Measurements from ENCODE around the gene KNDC1.
"Not testable (repeated sequence)": the region's sequence is repeated elsewhere in the genome, so short reads cannot be mapped to it uniquely, and the experiment has no call there.

Gene KNDC1

DNA sequence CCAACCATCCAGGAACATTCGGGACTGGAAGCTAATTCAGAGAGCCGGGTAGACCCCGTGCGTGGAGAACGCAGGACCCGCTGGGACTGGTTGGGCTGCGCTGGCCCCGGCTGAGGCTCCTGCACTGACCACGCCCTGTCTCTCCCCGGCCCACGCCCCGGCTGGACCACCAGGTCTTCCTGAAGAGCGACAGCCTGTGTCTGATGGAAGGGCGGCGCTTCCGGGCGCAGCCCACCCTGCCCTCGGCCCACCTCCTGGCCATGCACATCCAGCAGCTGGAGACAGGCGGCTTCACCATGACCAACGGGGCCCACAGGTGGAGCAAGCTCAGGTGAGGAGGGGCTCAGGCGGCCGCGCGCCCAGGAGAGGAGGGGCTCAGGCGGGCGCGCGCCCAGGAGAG, 59.8 kb downstream of the KNDC1 start:
- no peak overlapping the region for H3K4me3 ChIP-seq (replicated peaks; ENCODE audit: low read depth, low read length)
- DNase-seq (ENCODE audit: extremely low read depth, low read depth) = no peak
- TF ChIP-seq, protein P1, sequence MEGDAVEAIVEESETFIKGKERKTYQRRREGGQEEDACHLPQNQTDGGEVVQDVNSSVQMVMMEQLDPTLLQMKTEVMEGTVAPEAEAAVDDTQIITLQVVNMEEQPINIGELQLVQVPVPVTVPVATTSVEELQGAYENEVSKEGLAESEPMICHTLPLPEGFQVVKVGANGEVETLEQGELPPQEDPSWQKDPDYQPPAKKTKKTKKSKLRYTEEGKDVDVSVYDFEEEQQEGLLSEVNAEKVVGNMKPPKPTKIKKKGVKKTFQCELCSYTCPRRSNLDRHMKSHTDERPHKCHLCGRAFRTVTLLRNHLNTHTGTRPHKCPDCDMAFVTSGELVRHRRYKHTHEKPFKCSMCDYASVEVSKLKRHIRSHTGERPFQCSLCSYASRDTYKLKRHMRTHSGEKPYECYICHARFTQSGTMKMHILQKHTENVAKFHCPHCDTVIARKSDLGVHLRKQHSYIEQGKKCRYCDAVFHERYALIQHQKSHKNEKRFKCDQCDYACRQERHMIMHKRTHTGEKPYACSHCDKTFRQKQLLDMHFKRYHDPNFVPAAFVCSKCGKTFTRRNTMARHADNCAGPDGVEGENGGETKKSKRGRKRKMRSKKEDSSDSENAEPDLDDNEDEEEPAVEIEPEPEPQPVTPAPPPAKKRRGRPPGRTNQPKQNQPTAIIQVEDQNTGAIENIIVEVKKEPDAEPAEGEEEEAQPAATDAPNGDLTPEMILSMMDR (IDR thresholded peaks at IDR 0.05; ENCODE audit: low read depth, low read length, missing control alignments) = no peak

DNA sequence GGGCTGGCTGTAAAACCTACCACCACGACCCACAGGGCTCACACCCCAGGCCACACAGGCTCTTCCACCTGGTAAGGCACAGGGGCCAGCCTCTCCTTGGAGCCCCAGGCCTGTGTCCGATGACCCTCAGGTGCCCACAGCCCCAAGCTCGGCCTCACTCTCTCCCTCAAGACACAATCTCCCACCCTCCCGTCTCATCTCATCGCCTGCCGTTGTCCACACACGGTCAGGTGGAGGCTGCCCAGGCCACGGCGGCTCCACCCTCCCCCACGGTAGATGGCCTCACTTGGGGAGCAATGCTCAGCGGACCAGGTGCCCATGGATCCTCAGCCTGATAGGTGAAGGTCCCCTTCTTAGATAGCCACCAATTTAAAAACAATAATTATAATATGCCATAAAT, 61.3 kb downstream of the KNDC1 start:
- no peak for DNase-seq (ENCODE audit: extremely low read depth, low read depth)

DNA sequence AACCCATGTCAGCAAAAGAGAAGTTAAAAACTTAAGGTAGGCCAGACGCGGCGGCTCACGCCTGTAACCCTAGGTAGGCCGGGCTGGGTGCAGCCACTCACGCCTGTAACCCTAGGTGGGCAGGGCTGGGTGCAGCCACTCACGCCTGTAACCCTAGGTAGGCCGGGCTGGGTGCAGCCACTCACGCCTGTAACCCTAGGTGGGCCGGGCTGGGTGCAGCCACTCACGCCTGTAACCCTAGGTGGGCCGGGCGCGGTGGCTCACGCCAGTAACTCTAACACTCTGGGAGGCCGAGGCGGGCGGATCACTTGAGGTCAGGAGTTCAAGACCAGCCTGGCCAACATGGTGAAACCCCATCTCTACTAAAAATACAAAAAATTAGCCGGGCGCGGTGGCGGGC, 61.7 kb downstream of the KNDC1 start:
- DNase-seq (ENCODE audit: extremely low read depth, low read depth) = not testable (repeated sequence)

More for the DNA sequence above, 61.3 kb downstream of the KNDC1 start:
- H3K4me3 ChIP-seq (replicated peaks; ENCODE audit: low read depth, low read length) = no peak overlapping the region
- TF ChIP-seq, protein P1 (IDR thresholded peaks at IDR 0.05; ENCODE audit: low read depth, low read length, missing control alignments) = no peak

DNA sequence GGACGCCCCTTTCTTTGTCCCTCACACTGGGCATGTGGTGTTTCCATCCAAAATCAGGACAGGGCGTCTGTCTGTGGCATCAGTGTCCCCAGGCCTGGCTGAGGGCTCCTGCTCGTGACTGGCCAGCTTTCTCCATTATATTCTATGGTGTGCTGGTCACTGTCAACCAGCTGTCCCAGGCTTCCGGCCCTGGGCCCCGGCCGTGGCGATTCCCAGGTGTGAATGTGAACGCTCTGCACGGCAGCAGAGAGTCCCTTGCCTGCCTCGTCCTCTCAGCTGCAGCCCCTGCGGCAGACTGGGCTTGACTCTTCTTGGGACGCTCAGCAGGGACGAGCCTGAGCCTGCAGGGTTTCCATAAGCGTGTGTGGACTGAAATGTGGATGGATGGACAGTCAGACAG, 64.1 kb downstream of the KNDC1 start:
- no peak for DNase-seq (ENCODE audit: extremely low read depth, low read depth)
- H3K4me3 ChIP-seq (replicated peaks; ENCODE audit: low read depth, low read length) = no peak overlapping the region
- TF ChIP-seq, protein P1 (IDR thresholded peaks at IDR 0.05; ENCODE audit: low read depth, low read length, missing control alignments) = no peak

More for the DNA sequence above, 61.7 kb downstream of the KNDC1 start:
- H3K4me3 ChIP-seq (replicated peaks; ENCODE audit: low read depth, low read length) = not testable (repeated sequence)

DNA sequence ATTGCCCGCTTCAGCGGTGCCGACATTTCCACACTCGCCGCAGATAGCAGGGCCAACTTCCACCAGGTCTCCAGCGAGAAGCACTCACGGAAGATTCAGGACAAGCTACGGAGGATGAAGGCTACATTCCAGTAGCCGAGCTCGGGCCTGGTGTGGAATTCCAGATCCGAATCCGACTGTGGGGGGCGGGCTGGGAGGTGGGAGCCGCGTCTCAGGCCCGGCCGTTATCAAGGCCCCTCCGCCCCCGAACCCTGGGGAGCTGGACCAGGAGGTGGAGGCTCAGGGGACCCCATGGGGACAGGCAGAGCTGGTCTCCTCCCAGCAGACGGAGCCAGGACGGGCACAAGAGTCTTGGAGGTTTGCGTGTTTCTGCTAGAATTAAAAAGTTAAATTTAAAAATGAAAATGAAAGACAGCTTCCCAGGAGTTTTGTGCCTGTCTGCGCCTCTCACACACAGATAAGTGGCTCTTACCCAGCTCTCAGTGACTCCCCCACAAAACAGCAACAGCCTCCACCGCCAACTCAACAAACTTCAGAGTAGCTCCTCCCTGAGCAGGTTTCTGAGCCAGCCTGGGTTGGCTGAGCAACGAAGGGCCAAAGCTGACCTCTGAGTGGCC, 64.8 kb downstream of the KNDC1 start:
- no peak overlapping the region for H3K4me3 ChIP-seq (replicated peaks; ENCODE audit: low read depth, low read length)
- DNase-seq (ENCODE audit: extremely low read depth, low read depth) = no peak
- TF ChIP-seq, protein P1 (IDR thresholded peaks at IDR 0.05; ENCODE audit: low read depth, low read length, missing control alignments) = no peak

DNA sequence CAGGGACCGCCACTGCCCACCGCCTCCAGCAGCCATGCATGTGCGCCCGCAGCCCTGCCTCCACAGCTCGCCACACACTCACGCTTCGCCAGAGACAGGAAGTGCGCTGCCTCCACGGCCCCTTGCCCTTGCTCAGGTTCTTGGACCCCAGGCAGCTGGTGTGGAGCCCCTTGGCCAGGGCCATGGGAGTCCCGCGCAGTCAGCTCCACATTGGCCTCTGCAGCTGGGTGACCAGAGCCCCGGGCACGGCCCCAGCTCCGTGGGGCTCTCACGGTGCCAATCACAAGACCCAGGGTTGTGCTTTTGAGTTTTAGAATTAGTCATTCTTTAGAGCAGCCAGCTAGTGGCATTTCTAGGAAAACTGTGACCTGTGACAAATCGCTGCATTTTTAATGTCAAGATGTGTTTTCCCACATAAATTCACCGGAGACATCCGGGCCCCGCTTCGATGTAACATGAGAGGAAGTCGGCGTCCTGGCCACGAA, 65.7 kb downstream of the KNDC1 start:
- TF ChIP-seq, protein P1 (IDR thresholded peaks at IDR 0.05; ENCODE audit: low read depth, low read length, missing control alignments) = no peak
- no peak for DNase-seq (ENCODE audit: extremely low read depth, low read depth)

DNA sequence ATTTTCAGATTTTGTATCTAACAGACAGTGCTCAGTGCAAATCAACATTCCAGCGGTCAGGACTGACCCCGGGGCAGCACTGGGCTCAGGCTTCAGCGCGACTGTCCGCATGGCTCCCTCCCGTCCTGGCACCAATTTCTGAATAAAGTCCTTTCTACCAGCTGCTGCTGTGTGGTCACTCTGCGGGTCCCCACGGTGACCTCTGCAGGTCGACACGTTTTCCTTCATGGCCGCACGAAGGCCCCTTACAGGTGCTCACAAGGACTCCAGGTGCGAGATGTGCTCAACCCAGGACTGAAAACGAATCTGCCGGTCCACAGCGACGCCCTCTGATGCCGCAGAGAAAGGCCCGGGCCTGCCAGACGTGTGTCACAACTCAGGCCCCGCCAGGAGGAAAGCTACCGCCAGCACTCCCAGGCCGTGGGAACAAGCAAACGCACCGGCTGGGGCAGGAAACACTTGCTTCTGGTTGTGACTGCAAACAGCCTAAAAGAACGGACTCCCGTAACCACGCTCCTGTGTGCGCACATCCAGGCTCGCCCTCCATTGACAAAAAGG, 66.3 kb downstream of the KNDC1 start:
- TF ChIP-seq, protein P1 (IDR thresholded peaks at IDR 0.05; ENCODE audit: low read depth, low read length, missing control alignments) = no peak
- no peak for DNase-seq (ENCODE audit: extremely low read depth, low read depth)
- H3K4me3 ChIP-seq (replicated peaks; ENCODE audit: low read depth, low read length) = no peak overlapping the region

More for the DNA sequence above, 65.7 kb downstream of the KNDC1 start:
- H3K4me3 ChIP-seq (replicated peaks; ENCODE audit: low read depth, low read length) = no peak overlapping the region
